Peyer's patch (tissue), 4 donors: Measurements from ENCODE around the gene POM121.

Source experiments
- CTCF ChIP-seq, 6 experiments: fragments of 450-650 bp in 4 of 6; fragments of 200-600 bp in 2 of 6; sonication (generic) in 1 of 6; IDR thresholded peaks; one replicate each; pipeline ENCODE4 v1.5.1; 2017 to 2019; ENCODE audit warnings: antibody characterized with exemption in 6 of 6, mild to moderate bottlenecking in 3 of 6, moderate library complexity in 1 of 6
- POLR2A ChIP-seq, 2 donors: fragments of 450-650 bp; IDR thresholded peaks; one replicate each; pipeline ENCODE4 v1.5.1; 2017; ENCODE audit warnings: antibody characterized with exemption in 2 of 2, mild to moderate bottlenecking in 2 of 2, moderate library complexity in 2 of 2

GRCh38 chr7:72924733-72925545, at the start of gene POM121:
- TF ChIP-seq CTCF (IDR thresholded peaks at IDR 0.05), result no peak
- peak; percentile 63 to 80 for TF ChIP-seq POLR2A (IDR thresholded peaks at IDR 0.05)
